Psoas muscle (tissue), 8 donors: Measurements from ENCODE around the gene ARF5. TPM values are rescaled to one million over a fixed set of nuclear protein-coding genes. Genes with fewer than 3 reads are reported as not detected.

Source experiments
- ATAC-seq, 4 donors: fragments of 200-7000 bp; cut with Tn5 transposase; one replicate each; pipeline ENCODE4 v1.9.1; 2020; ENCODE audit warnings: moderate library complexity in 3 of 4, mild to moderate bottlenecking in 2 of 4
- DNase-seq, 2 donors: peaks; one replicate each; pipeline ENCODE4 v3.0.0-alpha.2; 2020
- H3K27ac ChIP-seq: fragments of 200-600 bp; one replicate; pipeline ENCODE4 v1.8.0; 2022
- H3K27me3 ChIP-seq, 3 donors: fragments of 200-600 bp in 1 of 3; one replicate each; pipeline versions ENCODE4 v1.6.1 to v1.8.0; 2013 to 2022; ENCODE audit warnings: low read length in 2 of 3, mild to moderate bottlenecking in 2 of 3, moderate library complexity in 1 of 3; ENCODE audit not compliant: insufficient read depth in 3 of 3
- H3K36me3 ChIP-seq, 2 donors: fragments of 200-600 bp in 1 of 2; one replicate each; pipeline versions ENCODE4 v1.6.1 to v1.8.0; 2013 to 2022; ENCODE audit warnings: low read depth in 1 of 2, mild to moderate bottlenecking in 1 of 2, moderate library complexity in 1 of 2; ENCODE audit not compliant: insufficient read depth in 1 of 2
- H3K4me1 ChIP-seq: fragments of 200-600 bp; one replicate; pipeline ENCODE4 v1.8.0; 2022
- H3K4me3 ChIP-seq: fragments of 200-600 bp; one replicate; pipeline ENCODE4 v1.8.0; 2022; ENCODE audit warnings: mild to moderate bottlenecking
- H3K9me3 ChIP-seq: fragments of 200-600 bp; one replicate; pipeline ENCODE4 v1.8.0; 2022
- CTCF ChIP-seq: fragments of 200-600 bp; IDR thresholded peaks from one replicate; pipeline ENCODE4 v1.8.0; 2022; ENCODE audit warnings: antibody characterized with exemption
- WGBS, 3 donors: extraction: QIAGEN DNeasy Blood & Tissue Kit; methylation state at CpG; one replicate each; pipeline versions ENCODE4 v1.1.6 to v1.1.7; 2013; 5-methylcytosine and 5-hydroxymethylcytosine counted together
- intact Hi-C, 2 donors: fragments of 100-400 bp; cut with DNase I; formaldehyde crosslinking; loops; one replicate each; pipeline versions ENCODE4 v1.11.0 to v1.14.2; 2022
- polyA plus RNA-seq, 3 donors: library from polyadenylated mRNA; stranded (reverse); fragments of 200-250 nt; gene quantifications; one replicate each; pipeline ENCODE4 v1.2.3, GENCODE V29; 2013
- total RNA-seq, 4 donors: library from RNA; stranded (reverse); fragmentation: NEBNext Ultra II Directional in 2 of 4; extraction: Animal tissue kit (Norgen Biotek cat#: 25700) in 2 of 4; gene quantifications; one replicate each; pipeline versions ENCODE4 v1.2.1 to v1.2.4, GENCODE V29; 2021 to 2023
- donor health status: healthy with polysubstance abuse.
- donor health status: DM: no; HTN: no; CAD: no; lungs with moderate emphysema.
- donor health status: Bipolar disorder and iron deficiency.
- donor health status: healthy.
- donor health status: DM: yes; HTN: yes; CAD: no.
- donor health status: DM: no; HTN: no; CAD: no.
- donor health status: DM: no; HTN: no; CAD: no.
- donor health status: DM: yes; HTN: yes; CAD: no.

Gene ARF5
- total and polyA plus RNA-seq, 7 donors = 78.7 to 118 (median 91.0) TPM

DNA sequence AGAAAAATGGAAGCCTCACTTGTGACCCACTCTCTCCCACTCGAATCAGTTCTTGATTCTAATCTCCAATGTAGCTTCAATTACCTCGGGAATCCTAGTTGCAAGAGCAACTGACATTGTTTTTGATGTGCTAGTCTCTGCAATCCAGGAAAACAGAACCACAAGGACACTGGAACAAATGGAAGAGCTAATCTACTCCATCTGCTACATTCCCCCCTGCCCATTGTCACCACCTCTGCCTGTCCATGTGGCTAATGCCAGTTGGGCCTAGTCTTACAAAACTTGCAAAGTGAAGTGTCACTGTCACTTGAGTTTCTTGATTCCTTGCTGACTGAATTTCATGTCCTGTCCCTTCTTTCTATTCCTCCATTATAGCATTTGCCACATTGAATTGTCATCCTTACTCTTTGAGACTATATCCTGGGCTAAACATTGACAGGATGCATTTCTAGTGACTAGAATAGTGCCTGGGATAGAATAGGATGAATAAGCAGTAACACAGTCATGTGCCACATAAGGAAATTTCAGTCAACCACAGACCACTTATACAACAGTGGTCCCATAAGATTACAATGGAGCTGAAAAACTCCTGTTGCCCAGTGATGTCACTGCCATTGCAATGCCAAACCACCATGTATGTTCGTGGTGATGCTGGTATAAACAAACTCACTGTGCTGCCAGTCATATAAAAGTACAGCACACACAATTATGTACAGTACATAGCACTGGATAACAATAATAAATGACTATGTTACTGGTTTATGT lies 16.3 kb upstream of the ARF5 start:
- intact Hi-C loops = no loop called here
- whole genome bisulfite sequencing, 3 donors = 63 to 69% (median 64%) methylated on average over 3 of the region's 3 CpGs

GRCh38 chr7:127578036-127578684 lies 10.1 kb upstream of the ARF5 start:
- peaks cover 3 to 36% of the 10 kb centered on the region in 2 donors for H3K36me3 ChIP-seq
- H3K27ac ChIP-seq = no peak overlapping the region
- H3K9me3 ChIP-seq = no peaks in the 10 kb centered on the region
- no peak overlapping the region for H3K4me3 ChIP-seq
- TF ChIP-seq CTCF = no peak
- DNase-seq = no peak
- intact Hi-C loops = no loop called here
- ATAC-seq = no peak
- 65 to 70% (median 70%) methylated on average over 5 of the region's 5 CpGs for WGBS, 3 donors
- H3K4me1 ChIP-seq = peaks cover 37% of the 10 kb centered on the region
- no peaks in the 10 kb centered on the region for H3K27me3 ChIP-seq

More for the DNA sequence above, 16.3 kb upstream of the ARF5 start:
- Histone ChIP-seq H3K9me3 (no peaks in the 10 kb centered on the region), H3K27me3 (no peaks in the 10 kb centered on the region), H3K27ac (no peak overlapping the region), H3K4me3 (no peak overlapping the region), H3K36me3 (no peaks in the 10 kb centered on the region), H3K4me1 (no peaks in the 10 kb centered on the region)
- ATAC-seq = no peak
- no peak for DNase-seq
- TF ChIP-seq CTCF = no peak

DNA sequence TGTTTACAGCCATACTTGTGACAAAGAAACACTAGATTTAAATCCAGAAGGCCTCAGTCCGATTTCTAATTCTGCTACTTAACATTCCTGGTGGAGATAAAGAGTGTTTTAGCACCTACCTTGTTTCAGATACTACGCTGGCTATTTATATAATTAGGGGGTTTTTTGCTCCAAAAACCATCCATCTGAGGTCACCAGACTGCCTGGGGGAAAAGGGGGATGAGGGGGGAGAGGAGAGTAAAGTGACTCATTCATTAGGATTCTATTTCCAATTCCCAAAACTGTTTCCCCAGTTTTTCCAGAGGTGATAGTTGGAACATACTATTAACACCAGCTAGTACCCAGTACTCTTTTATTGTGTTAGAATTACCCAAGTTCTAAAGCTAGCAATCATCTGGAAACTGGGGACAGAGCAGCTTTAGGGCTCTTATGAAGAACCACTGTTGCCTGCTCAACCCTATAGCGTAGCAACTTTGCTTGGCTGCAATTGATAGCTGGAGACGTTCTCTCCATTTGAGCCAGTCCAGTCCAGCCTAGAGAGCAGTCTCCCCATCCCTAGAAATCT lies 9.4 kb upstream of the ARF5 start:
- intact Hi-C loops = no loop called here
- Histone ChIP-seq H3K4me1 (peaks cover 44% of the 10 kb centered on the region), H3K4me3 (no peak overlapping the region), H3K27ac (no peak overlapping the region), H3K36me3 (peaks cover 3 to 36% of the 10 kb centered on the region in 2 donors), H3K9me3 (no peaks in the 10 kb centered on the region), H3K27me3 (no peaks in the 10 kb centered on the region)
- DNase-seq (no peak), ATAC-seq (no peak)
- WGBS, 3 donors = 70 to 88% (median 77%) methylated on average over 4 of the region's 4 CpGs
- no peak for TF ChIP-seq CTCF

GRCh38 chr7:127580612-127581011 lies 7.6 kb upstream of the ARF5 start:
- intact Hi-C loops = loop anchor here in 1 of 2 donors (5.0 kb wide), 1 partner anchor 188 kb away; the partner anchor contains the start of gene ZNF800
- Histone ChIP-seq H3K36me3 (peaks cover 3 to 36% of the 10 kb centered on the region in 2 donors), H3K4me1 (peaks cover 53% of the 10 kb centered on the region)

More at GRCh38 chr7:127580612-127581011, 7.6 kb upstream of the ARF5 start:
- TF ChIP-seq CTCF = no peak
- no peak overlapping the region for H3K27ac ChIP-seq
- no peaks in the 10 kb centered on the region for H3K9me3 ChIP-seq
- H3K27me3 ChIP-seq = no peaks in the 10 kb centered on the region
- no peak for ATAC-seq
- DNase-seq = no peak
- no peak overlapping the region for H3K4me3 ChIP-seq
